ENCODE measurements around the gene RAC3. TPM values are rescaled to one million over a fixed set of nuclear protein-coding genes. Genes with fewer than 3 reads are reported as not detected.

The RAC3 gene
- total RNA-seq: 4.7 TPM
- polyA plus RNA-seq: 6.9 TPM
- long read RNA-seq, donor 1: 0 reads
- long read RNA-seq, donor 2, transcript RAC3-201 (6 exons, 1,090 nt): major isoform, 6 of 6 reads
- long read RNA-seq, donor 2, partial matches to known transcripts: 0 of 6 reads
- long read RNA-seq, donor 2, other reads (novel, unspliced or antisense): 0 of 6 reads
- long read RNA-seq, donor 3, partial matches to known transcripts: 0 of 1 reads
- long read RNA-seq, donor 3, other reads (novel, unspliced or antisense): 0 of 1 reads
- long read RNA-seq, donor 4: 0 reads
- long read RNA-seq, donor 5, transcript RAC3-201 (6 exons, 1,090 nt): major isoform, 5 of 7 reads
- long read RNA-seq, donor 5, partial matches to known transcripts: 0 of 7 reads
- long read RNA-seq, donor 5, other reads (novel, unspliced or antisense): 0 of 7 reads
- long read RNA-seq, donor 6, partial matches to known transcripts: 0 of 2 reads
- long read RNA-seq, donor 6, other reads (novel, unspliced or antisense): 0 of 2 reads
- long read RNA-seq, donor 7, partial matches to known transcripts: 0 of 2 reads
- long read RNA-seq, donor 7, other reads (novel, unspliced or antisense): 0 of 2 reads
- long read RNA-seq, donor 8, partial matches to known transcripts: 0 of 1 reads
- long read RNA-seq, donor 8, other reads (novel, unspliced or antisense): 0 of 1 reads
- long read RNA-seq, donor 9: 0 reads
- long read RNA-seq, donor 10, partial matches to known transcripts: 0 of 2 reads
- long read RNA-seq, donor 10, other reads (novel, unspliced or antisense): 0 of 2 reads

DNA sequence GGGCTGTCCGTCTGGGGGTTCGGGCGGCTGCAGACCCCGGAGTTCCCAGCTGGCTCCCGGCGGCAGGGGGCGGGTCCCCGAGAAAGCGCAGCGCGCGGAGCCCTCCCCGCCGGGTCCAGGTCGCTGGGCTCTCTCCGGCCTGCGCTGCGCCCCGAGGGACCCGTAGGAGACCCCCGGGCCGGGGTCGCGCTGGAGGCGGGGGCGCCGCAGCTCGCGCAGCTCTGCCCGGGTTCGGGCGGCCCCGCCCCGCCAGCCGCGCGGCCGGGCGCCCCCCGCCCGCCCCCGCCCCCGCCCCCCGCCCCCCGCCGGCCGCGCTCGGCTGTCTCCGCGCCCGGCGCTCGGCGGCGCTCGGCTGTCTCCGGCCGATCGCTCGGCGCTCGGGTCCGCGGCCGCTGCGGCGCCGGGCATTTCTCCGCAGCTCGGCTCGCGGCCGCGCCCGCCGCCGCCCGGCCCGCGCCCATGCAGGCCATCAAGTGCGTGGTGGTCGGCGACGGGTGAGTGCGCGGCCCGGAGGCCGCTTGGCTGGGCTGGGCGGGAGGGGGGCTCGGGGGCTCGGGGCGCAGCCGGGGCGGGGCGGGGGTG, at the start of gene RAC3:
RAC3 (plus strand) TSS at position 376 of the 582 bp plus-strand sequence; CDS start at position 460, 84 bp downstream.
- H3K36me3 ChIP-seq (ENCODE audit: control insufficient read depth in 2 of 2, insufficient read depth in 2 of 2, low read length in 1 of 2): peaks cover 18 to 25% of the 10 kb centered on the region in 2 donors
- H3K27ac ChIP-seq (ENCODE audit: low read depth in 1 of 2, low read length in 1 of 2): peak within 1 kb of the TSS in 1 of 2 donors; percentile 43
- peaks cover 11 to 27% of the 10 kb centered on the region in 2 donors for H3K4me1 ChIP-seq (ENCODE audit: control insufficient read depth in 2 of 2, insufficient read depth in 2 of 2, low read length in 2 of 2)
- H3K9me3 ChIP-seq (ENCODE audit: control insufficient read depth in 2 of 2, insufficient read depth in 1 of 2, low read length in 1 of 2): no peaks in the 10 kb centered on the region
- 1% methylated on average over 95 of the region's 96 CpGs for WGBS
- no peak for DNase-seq (ENCODE audit: low read depth in 6 of 9, low spot score in 9 of 9)
- peaks cover 6 to 31% of the 10 kb centered on the region in 2 donors for H3K27me3 ChIP-seq (ENCODE audit: control insufficient read depth in 2 of 2, insufficient read depth in 1 of 2, low read length in 1 of 2)
- H3K4me3 ChIP-seq (ENCODE audit: low read length in 2 of 2): peak within 1 kb of the TSS; percentile 46 to 57

DNA sequence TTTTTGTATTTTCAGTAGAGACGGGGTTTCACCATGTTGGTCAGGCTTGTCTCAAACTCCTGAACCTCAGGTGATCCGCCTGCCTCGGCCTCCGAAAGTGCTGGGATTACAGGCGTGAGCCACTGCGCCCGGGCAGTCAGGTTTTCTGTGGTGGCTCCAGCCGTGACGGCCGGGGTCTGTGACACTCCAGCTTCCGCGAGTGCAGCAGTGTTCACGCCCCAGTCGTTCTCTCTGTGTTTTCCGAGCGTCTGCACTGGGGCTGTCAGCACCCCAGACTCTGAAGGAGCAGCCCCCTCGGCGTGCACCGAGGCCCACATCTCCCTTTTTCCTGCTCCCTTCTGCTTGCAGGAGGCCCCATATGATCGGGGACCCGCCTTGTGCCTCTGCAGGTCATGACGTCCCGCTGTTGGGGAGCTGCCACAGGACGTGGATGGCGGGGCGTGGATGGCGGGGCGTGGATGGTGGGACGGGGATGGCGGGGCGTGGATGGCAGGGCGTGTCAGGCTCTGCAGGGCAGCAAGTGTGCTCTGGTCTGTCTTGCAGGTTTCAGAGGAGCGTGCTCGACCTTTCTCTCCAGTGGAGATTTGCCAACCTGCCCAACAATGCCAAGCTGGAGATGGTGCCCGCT, 48.4 kb upstream of the RAC3 start:
- Histone ChIP-seq H3K4me1 (ENCODE audit: control insufficient read depth in 2 of 2, insufficient read depth in 2 of 2, low read length in 2 of 2) (peaks cover 5 to 20% of the 10 kb centered on the region in 2 donors), H3K36me3 (ENCODE audit: control insufficient read depth in 2 of 2, insufficient read depth in 2 of 2, low read length in 1 of 2) (peaks cover 29 to 47% of the 10 kb centered on the region in 2 donors), H3K27me3 (ENCODE audit: control insufficient read depth in 2 of 2, insufficient read depth in 1 of 2, low read length in 1 of 2) (peaks cover 0 to 2% of the 10 kb centered on the region in 2 donors), H3K4me3 (ENCODE audit: low read length in 2 of 2) (no peak overlapping the region), H3K27ac (ENCODE audit: low read depth in 1 of 2, low read length in 1 of 2) (no peak overlapping the region), H3K9me3 (ENCODE audit: control insufficient read depth in 2 of 2, insufficient read depth in 1 of 2, low read length in 1 of 2) (peaks cover 1 to 5% of the 10 kb centered on the region in 2 donors)
- WGBS: 97% methylated on average over 35 of the region's 35 CpGs
- no peak for DNase-seq (ENCODE audit: low read depth in 6 of 9, low spot score in 9 of 9)

DNA sequence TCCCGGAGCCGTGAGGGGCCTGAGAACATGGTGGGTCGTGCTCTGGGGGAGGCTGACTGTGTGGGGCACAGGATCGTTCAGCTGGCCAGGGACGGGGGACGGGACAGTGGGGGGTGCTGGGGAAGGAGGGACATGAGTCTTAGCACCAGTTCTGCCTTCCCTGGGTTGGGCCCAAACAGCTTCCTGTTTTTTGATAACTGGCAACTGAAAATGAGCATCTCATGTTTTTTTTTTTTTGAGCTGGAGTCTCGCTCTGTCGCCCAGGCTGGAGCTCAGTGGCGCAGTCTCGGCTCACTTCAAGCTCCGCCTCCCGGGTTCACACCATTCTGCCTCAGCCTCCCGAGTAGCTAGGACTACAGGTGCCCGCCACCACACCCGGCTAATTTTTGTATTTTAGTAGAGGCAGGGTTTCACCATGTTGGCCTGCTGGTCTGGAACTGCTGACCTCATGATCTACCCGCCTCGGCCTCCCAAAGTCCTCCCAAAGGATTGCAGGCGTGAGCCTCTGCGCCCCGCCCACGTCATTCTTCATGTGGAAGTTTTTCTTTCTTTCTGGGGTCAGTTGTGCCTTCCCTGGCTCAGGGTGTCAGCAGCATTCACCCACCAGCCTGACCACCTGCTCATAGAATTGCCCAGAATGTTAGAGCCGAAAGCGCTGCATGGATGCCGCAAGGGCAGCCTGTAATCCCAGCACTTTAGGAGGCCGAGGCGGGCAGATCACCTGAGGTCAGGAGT, 47.7 kb upstream of the RAC3 start:
- DNase-seq (ENCODE audit: low read depth in 6 of 9, low spot score in 9 of 9): no peak
- Histone ChIP-seq H3K36me3 (ENCODE audit: control insufficient read depth in 2 of 2, insufficient read depth in 2 of 2, low read length in 1 of 2) (peaks cover 29 to 51% of the 10 kb centered on the region in 2 donors), H3K9me3 (ENCODE audit: control insufficient read depth in 2 of 2, insufficient read depth in 1 of 2, low read length in 1 of 2) (peaks cover 1 to 5% of the 10 kb centered on the region in 2 donors), H3K27me3 (ENCODE audit: control insufficient read depth in 2 of 2, insufficient read depth in 1 of 2, low read length in 1 of 2) (peaks cover 0 to 2% of the 10 kb centered on the region in 2 donors), H3K4me1 (ENCODE audit: control insufficient read depth in 2 of 2, insufficient read depth in 2 of 2, low read length in 2 of 2) (peaks cover 0 to 14% of the 10 kb centered on the region in 2 donors), H3K4me3 (ENCODE audit: low read length in 2 of 2) (no peak overlapping the region), H3K27ac (ENCODE audit: low read depth in 1 of 2, low read length in 1 of 2) (no peak overlapping the region)
- WGBS: 95% methylated on average over 26 of the region's 26 CpGs

DNA sequence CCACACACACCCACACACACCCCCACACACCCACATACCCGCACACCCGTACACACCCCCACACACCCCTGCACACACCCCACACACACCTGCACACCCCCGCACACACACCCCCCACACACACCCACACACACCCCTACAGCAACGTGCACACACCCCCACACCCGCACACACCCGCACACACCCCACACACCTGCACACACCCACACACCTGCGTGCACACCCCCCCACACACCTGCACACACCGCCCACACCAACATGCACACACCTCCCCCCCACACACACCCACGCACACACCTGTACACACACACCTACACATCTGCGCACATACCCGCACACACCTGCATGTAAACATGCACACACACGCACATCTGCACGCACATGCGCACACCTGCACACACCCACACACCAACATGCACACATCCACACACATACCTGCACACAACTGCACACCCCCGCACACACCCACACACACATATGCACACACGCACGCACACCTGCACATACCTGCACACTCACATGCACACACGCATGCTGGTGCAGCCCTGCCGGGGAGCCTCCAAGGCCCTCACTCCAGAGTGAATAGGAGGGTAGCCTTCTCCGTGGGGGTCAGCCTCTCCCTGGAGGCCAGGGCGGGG, 46.6 kb upstream of the RAC3 start:
- Histone ChIP-seq H3K27ac (ENCODE audit: low read depth in 1 of 2, low read length in 1 of 2) (no peak overlapping the region), H3K36me3 (ENCODE audit: control insufficient read depth in 2 of 2, insufficient read depth in 2 of 2, low read length in 1 of 2) (peaks cover 29 to 45% of the 10 kb centered on the region in 2 donors), H3K4me3 (ENCODE audit: low read length in 2 of 2) (no peak overlapping the region), H3K4me1 (ENCODE audit: control insufficient read depth in 2 of 2, insufficient read depth in 2 of 2, low read length in 2 of 2) (peaks cover 0 to 13% of the 10 kb centered on the region in 2 donors), H3K27me3 (ENCODE audit: control insufficient read depth in 2 of 2, insufficient read depth in 1 of 2, low read length in 1 of 2) (no peaks in the 10 kb centered on the region), H3K9me3 (ENCODE audit: control insufficient read depth in 2 of 2, insufficient read depth in 1 of 2, low read length in 1 of 2) (peaks cover 1 to 10% of the 10 kb centered on the region in 2 donors)
- 98% methylated on average over 21 of the region's 21 CpGs for WGBS
- DNase-seq (ENCODE audit: low read depth in 6 of 9, low spot score in 9 of 9): no peak

DNA sequence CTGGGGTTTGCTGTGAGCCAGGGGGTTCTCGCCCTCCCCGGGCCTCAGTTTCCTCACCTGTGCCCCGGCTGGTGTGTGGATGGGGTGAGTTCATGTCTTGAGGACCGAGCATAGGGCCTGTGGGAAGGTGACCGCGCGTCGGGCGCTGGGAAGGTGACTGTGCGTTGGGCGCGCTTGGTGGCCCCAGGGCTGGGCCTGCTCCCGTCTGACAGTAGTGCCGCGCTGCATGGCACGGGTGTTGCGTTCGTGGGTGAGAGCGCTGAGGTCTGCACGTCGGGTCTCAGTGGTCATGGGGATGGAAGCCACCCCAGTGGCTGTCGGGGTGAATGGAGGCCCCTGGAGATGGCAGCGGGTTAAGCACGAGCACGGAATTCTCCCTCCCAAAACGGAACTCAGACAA, 44.9 kb upstream of the RAC3 start:
- peaks cover 0 to 3% of the 10 kb centered on the region in 2 donors for H3K4me1 ChIP-seq (ENCODE audit: control insufficient read depth in 2 of 2, insufficient read depth in 2 of 2, low read length in 2 of 2)
- H3K27ac ChIP-seq (ENCODE audit: low read depth in 1 of 2, low read length in 1 of 2): no peak overlapping the region
- peaks cover 36 to 55% of the 10 kb centered on the region in 2 donors for H3K36me3 ChIP-seq (ENCODE audit: control insufficient read depth in 2 of 2, insufficient read depth in 2 of 2, low read length in 1 of 2)
- peaks cover 1 to 19% of the 10 kb centered on the region in 2 donors for H3K9me3 ChIP-seq (ENCODE audit: control insufficient read depth in 2 of 2, insufficient read depth in 1 of 2, low read length in 1 of 2)
- no peak overlapping the region for H3K4me3 ChIP-seq (ENCODE audit: low read length in 2 of 2)
- DNase-seq (ENCODE audit: low read depth in 6 of 9, low spot score in 9 of 9): no peak
- WGBS: 99% methylated on average over 26 of the region's 26 CpGs
- no peaks in the 10 kb centered on the region for H3K27me3 ChIP-seq (ENCODE audit: control insufficient read depth in 2 of 2, insufficient read depth in 1 of 2, low read length in 1 of 2)

DNA sequence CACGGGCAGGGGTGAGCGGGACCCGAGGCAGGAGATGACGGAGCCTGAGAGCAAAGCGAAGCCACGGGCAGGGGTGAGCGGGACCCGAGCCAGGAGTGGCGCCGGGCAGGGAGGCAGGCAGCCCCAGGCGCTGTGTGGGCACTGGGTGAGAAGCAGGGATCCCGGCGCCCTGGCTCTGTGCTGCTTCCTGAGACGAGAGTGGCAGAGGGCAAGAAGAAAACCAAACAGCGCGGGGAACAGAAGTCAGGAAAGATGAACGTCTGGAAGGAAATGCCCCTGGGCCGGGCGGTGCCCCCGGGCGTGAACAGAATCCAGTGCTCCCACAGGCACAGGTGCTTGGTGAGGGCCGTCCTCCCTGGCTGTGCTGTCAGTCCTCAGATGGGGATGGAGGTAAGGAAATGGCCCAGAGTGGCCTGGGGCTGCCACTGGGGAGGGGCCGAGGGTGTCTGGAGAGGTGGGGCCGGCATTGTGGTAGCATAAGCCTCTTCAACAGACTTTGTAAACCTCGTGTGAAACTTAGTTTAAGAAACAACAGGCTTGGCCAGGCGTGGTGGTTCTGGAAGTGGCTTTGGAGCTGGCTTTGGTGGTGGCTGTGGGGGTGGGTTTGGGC, 44.2 kb upstream of the RAC3 start:
- Histone ChIP-seq H3K9me3 (ENCODE audit: control insufficient read depth in 2 of 2, insufficient read depth in 1 of 2, low read length in 1 of 2) (peaks cover 1 to 24% of the 10 kb centered on the region in 2 donors), H3K27me3 (ENCODE audit: control insufficient read depth in 2 of 2, insufficient read depth in 1 of 2, low read length in 1 of 2) (no peaks in the 10 kb centered on the region), H3K4me1 (ENCODE audit: control insufficient read depth in 2 of 2, insufficient read depth in 2 of 2, low read length in 2 of 2) (peaks cover 0 to 10% of the 10 kb centered on the region in 2 donors), H3K27ac (ENCODE audit: low read depth in 1 of 2, low read length in 1 of 2) (no peak overlapping the region), H3K36me3 (ENCODE audit: control insufficient read depth in 2 of 2, insufficient read depth in 2 of 2, low read length in 1 of 2) (peaks cover 36 to 53% of the 10 kb centered on the region in 2 donors), H3K4me3 (ENCODE audit: low read length in 2 of 2) (no peak overlapping the region)
- 97% methylated on average over 26 of the region's 26 CpGs for WGBS
- DNase-seq (ENCODE audit: low read depth in 6 of 9, low spot score in 9 of 9): no peak

DNA sequence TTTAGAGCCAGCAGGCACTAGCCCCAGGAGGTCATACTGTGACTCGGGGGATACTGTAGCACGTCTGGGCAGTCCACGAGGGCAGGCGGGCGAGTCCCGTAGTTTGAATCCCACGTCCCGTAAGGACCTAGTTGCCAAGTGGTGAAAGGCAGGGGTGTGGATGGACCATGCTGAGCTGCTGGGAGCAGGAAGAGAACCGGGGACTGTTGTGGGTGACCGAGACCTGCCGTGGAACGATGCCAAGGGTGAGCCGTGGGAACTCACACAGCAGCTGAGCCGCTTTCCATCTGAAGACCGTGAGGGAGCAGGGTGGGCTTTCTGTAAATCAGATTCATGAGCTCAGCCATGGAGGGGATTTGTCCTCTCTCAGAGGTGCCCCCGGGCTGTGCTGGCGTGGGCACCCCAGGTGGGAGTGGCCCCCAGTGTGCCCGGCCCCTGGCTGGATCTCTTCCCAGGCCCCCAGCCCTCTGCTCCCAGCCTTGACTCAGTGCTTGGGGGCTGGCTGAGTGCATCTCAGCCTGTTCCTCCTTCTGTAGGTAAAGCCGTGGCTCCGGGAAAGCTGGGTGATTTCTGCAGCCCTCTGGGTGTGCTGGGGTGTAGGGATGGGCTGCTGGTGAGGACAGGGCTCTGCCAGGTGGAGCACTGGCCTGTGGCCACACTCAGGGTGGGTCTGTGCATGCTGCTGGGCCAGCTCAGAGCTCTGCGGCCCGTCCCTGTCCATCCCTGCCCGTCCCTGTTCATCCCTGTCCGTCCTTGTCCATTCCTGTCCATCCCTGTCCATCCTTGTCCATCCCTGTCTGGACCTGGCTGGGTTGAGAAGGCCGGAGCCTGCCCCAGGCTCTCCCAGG, 40.4 kb upstream of the RAC3 start:
- Histone ChIP-seq H3K27ac (ENCODE audit: low read depth in 1 of 2, low read length in 1 of 2) (no peak overlapping the region), H3K4me1 (ENCODE audit: control insufficient read depth in 2 of 2, insufficient read depth in 2 of 2, low read length in 2 of 2) (peaks cover 0 to 17% of the 10 kb centered on the region in 2 donors), H3K27me3 (ENCODE audit: control insufficient read depth in 2 of 2, insufficient read depth in 1 of 2, low read length in 1 of 2) (no peaks in the 10 kb centered on the region), H3K9me3 (ENCODE audit: control insufficient read depth in 2 of 2, insufficient read depth in 1 of 2, low read length in 1 of 2) (peaks cover 0 to 25% of the 10 kb centered on the region in 2 donors), H3K4me3 (ENCODE audit: low read length in 2 of 2) (no peak overlapping the region), H3K36me3 (ENCODE audit: control insufficient read depth in 2 of 2, insufficient read depth in 2 of 2, low read length in 1 of 2) (peaks cover 12 to 20% of the 10 kb centered on the region in 2 donors)
- no peak for DNase-seq (ENCODE audit: low read depth in 6 of 9, low spot score in 9 of 9)
- 95% methylated on average over 25 of the region's 25 CpGs for WGBS

Measured in thymus (tissue), 14 donors.